HG02970 (cell line): Measurements from ENCODE around the gene WAPL.

Experiments used
- ATAC-seq: cut with Tn5 transposase; IDR thresholded peaks from one replicate; pipeline ENCODE4 v1.9.1; 2021; ENCODE audit warnings: mild to moderate bottlenecking, moderate library complexity, moderate number of reproducible peaks; ENCODE audit not compliant: unreplicated experiment, low FRiP score

The WAPL gene

DNA sequence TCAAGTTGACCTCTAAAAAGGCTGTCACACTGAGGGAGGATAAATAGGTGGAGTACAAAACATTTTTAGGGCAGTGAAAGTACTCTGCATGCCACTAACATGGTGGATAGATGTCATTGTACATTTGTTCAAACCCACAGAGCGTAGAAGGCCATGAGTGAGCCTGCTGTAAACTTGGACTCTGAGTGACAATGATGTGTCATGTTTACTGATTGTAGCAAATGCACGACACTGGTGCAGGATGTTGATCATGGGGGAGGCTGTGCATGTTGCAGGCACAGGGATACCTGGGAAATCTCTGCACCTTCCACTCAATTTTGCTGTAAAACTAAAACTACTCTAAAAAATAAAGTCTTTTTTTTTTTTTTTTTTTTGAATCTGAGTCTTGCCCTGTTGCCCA, 102.5 kb downstream of the WAPL start:
- no peak for ATAC-seq

- ATAC-seq: no peak
Observed at GRCh38 chr10:86415583-86415982, 106.0 kb downstream of the WAPL start.

- no peak for ATAC-seq
Observed at GRCh38 chr10:86415116-86415515, 106.5 kb downstream of the WAPL start.

GRCh38 chr10:86413046-86413728, 108.4 kb downstream of the WAPL start:
- peak; percentile 79 for ATAC-seq

- no peak for ATAC-seq
Observed at GRCh38 chr10:86411852-86412560, 109.6 kb downstream of the WAPL start.

DNA sequence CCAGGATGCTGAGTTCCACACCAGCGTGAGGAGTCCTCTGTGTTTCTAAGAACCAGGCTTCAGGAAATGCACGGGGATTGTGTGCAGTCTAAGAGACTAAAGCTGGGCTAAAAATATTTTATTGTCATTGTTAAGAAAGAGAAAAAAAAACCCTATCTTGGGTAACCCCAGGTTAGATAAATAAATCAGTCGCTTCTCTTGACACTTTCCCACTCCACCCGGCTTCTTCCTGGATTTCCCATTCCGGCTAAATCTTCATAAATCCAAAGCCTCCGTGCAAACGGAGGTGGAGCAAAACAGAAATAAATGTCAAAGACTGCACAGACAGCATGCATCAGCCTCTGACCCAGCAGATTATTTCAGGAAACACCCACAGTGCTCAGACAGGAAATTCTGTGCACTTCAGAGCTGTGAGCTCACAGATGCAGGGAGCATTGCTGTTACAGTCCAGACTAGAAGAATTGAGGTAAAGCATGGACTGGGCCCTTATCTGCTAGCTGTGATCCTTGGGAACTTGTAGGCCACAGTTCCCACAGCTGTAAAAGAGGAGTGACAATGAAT, 110.2 kb downstream of the WAPL start:
- no peak for ATAC-seq

DNA sequence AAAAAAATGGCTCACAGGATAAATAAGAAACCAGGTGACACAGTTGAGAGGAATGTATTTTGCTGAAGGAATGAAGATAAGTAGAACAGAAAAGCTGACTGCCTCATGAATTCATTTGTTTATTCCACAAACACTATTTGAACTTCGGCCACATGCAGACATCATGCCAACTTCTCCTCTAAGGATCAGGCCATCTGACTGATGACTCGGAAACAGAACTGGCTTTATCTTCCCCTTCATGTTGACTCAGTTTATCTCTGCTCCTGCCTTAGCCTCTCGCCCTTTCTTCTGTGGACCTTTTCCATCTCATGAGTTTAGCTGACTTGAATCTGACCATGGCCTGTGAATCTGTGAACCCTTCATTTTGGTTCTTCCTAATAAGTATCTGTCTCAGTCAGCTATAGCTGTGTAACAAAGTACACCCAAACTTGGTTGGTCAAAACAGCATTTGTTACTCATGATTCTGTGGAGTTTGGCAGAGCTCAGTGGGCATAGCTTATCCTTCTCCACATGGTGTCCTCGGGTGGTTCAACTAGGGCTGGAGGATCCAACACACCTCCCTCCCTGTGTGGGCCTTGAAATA, 111.0 kb downstream of the WAPL start:
- ATAC-seq: no peak

DNA sequence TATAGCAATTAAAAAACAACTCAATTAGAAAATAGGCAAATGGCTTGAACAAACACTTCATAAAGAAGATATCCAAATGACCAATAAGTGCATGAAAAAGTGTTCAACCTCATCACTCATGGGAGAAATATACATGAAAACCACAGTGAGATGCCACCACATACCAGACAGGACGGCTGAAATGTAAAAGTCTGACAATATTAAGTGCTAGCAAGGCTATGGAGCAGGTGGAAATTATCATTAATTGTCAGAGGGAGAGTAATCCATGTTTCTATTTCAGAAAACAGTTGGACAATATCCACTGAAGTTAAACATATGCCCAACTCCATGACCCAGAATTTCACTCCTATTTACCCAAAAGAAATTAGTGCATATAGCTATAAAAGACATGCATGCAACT, 112.4 kb downstream of the WAPL start:
- ATAC-seq: no peak

DNA sequence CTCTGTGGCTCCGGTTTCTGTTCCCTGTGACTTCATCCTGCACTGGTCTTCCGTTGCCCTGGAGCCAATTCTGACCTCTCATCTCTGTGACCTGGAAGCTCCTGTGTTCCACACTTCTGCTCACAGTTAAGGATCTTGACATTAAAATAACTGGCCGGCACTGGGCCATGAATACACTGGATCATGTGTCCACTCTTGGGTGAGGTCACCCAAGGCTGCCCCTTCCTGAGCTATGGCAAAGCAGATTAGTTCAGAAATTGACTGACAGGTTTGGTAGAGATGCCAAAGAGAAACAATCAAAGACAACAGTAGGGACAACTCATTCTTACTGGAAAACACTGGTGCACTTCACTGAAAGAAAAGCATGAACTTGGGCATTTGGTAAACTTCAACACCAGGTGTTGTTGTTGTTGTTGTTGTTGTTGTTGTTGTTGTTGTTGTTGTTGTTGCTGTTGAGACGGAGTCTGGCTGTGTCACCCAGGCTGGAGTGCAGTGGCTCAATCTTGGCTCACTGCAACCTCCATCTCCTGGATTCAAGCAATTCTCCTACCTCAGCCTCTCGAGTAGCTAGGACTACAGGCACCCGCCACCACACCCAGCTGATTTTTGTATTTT, 118.3 kb downstream of the WAPL start:
- no peak for ATAC-seq

DNA sequence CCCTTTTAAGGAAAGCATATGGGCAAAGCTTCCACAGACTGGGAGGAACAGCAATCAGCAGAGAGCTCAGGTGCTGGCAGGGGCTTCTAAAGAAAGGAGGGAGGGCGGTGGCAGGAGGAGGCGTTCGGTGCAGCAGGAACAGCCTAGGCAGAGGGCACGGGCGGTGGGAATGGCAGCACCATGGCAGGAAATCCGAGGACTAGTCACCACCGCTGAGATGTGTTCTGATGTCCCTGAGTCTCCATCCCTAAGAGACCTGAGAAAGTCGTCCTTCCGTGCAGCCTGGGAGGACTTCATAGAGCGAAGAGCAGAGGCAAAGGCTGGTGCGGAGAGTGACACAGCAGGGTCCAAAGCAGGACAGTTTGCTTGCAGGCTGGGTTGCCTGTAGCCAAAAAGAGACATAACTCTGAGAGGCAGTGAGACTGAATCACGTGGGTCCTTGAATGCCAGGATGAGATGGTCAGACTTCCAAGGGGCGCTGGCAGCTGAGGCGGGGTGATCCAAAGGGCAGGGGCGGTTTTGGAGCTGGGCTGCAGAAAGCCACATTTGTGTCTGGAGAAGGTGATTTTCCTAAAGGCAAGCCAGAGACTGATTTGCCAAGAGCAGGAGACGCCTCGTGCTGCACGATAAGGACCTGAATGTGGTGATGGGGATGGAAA, 119.2 kb downstream of the WAPL start:
- ATAC-seq: no peak

GRCh38 chr10:86401588-86402282, 119.9 kb downstream of the WAPL start:
- ATAC-seq: no peak

- peak; percentile 25 for ATAC-seq
Observed at GRCh38 chr10:86400705-86401587, 120.6 kb downstream of the WAPL start.

DNA sequence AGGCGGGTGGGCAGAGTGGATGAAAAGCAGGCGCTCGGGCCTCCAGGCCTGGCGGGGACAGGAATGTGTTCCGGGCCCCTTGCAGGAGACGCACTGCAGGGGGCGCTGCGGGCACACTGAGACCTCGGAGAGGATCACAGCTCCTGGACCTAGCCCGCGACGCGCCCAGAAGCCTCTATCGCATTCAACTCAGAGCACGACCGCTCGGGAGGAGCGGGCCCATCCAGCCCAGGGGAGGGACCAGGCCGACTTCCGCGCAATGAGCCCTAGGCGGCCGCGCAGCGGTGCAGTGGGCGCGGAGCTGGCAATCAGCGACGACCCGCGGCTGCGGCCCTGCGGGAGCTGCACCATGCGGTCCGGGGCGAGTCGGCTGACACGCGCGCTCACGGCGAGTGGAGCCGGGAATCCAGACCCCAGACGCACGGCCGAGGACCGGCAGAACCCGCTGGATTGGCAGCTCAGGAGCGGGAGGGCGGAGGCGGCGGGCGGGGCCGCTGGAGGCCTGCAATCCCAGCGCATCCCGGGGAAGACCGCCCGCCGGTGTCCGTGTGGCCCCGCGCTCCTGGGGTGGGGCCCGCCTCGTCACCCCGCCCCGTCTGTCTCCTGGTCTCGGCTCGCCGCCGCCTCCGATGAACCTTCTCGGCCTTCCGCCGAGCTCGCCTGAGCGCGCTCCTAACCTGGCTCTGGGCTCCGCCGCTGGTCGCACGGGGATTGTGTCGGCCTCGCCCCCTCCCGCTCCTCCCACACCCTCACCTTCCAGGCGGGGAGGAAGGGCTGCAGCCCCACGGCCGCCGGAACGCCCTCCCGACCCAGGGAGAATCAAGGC, 121.5 kb downstream of the WAPL start:
- peak; percentile 84 for ATAC-seq

GRCh38 chr10:86399514-86399878, 122.1 kb downstream of the WAPL start:
- ATAC-seq: no peak

DNA sequence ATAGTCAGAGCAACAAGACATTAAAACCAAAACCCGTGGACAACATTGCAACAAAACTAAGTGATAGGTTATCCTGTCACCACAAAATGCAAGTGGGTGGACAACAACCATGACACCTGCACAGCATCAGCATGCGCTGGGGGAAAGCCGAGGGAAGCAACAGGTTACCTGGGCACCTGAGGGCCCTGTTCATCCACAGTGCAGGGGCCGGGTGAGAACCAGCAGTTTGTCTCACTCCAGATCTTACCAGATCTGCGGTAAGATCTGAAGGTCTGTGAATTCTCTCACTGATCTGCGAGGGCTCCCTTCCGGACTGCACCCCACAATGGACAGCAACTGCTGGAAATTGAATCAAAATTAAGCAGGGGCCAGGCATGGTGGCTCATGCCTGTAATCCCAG, 124.5 kb downstream of the WAPL start:
- no peak for ATAC-seq

GRCh38 chr10:86393862-86394455, 127.6 kb downstream of the WAPL start:
- no peak for ATAC-seq

DNA sequence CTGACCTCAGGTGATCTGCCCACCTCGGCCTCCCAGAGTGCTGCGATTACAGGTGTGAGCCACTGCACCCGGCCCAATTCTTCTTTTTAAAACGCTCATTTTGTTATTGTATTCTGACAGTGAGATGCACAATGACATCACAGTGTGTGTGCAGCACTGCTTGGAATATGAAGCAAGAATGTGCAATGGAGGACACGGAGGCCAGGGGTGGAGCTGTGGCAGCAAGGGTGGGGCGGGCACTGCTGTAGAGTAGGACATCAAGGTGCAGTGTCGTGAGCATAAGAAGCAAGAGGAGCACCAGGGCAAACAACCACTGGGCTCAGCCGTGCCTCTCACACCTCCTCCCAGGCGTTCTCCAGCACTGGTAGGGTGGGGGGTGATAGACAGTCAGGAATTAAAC, 128.2 kb downstream of the WAPL start:
- no peak for ATAC-seq

DNA sequence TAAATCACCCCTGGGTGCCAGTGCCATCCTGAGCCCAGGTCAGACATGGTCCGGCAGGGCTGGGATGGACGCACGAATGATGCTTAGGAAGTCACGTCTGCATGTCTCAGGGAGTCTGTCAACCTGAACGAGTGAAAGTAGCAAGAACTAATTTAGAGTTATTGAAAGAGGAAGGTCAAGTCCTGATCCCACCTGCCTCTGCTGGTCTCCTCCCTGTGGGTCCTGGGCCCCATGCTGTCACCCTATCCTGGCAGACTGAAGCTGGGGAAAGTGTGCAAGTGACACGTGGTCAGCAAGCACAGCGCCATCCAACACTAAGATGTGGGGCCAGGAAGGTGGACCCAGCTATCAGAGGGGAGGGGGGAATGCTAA, 128.9 kb downstream of the WAPL start:
- no peak for ATAC-seq
